C4-2B (cell line): ENCODE data around the gene NCOA1.

Source experiments
- H3K27ac ChIP-seq: fragments of 450-650 bp; 2 replicates; pipeline ENCODE4 v1.5.1; 2017
- CTCF ChIP-seq: fragments of 450-650 bp; conservative IDR thresholded peaks from 2 replicates; pipeline ENCODE4 v1.5.1; 2017; ENCODE audit warnings: mild to moderate bottlenecking
- ZFX ChIP-seq: fragments of 450-650 bp; IDR thresholded peaks from 2 replicates; pipeline ENCODE4 v1.6.1; 2017

The NCOA1 gene

GRCh38 chr2:24454294-24454693, 36.8 kb upstream of the NCOA1 start:
- no peak for TF ChIP-seq ZFX
- TF ChIP-seq CTCF, result no peak
- no peak overlapping the region for H3K27ac ChIP-seq

GRCh38 chr2:24456599-24457556, 34.2 kb upstream of the NCOA1 start:
- TF ChIP-seq ZFX (no peak), CTCF (no peak)
- H3K27ac ChIP-seq, result no peak overlapping the region

- no peak overlapping the region for H3K27ac ChIP-seq
- TF ChIP-seq ZFX, result no peak
- TF ChIP-seq CTCF, result no peak
Observed at GRCh38 chr2:24457696-24458386, 33.2 kb upstream of the NCOA1 start.

GRCh38 chr2:24459224-24460161, 31.6 kb upstream of the NCOA1 start:
- H3K27ac ChIP-seq, result no peak overlapping the region
- TF ChIP-seq CTCF (no peak), ZFX (no peak)

GRCh38 chr2:24461685-24462084, 29.4 kb upstream of the NCOA1 start:
- H3K27ac ChIP-seq, result no peak overlapping the region
- no peak for TF ChIP-seq ZFX
- no peak for TF ChIP-seq CTCF

- no peak overlapping the region for H3K27ac ChIP-seq
- TF ChIP-seq CTCF (no peak), ZFX (no peak)
Observed at GRCh38 chr2:24463271-24463670, 27.8 kb upstream of the NCOA1 start.
